Measurements from ENCODE around the gene SKOR1.

SKOR1 gene

DNA sequence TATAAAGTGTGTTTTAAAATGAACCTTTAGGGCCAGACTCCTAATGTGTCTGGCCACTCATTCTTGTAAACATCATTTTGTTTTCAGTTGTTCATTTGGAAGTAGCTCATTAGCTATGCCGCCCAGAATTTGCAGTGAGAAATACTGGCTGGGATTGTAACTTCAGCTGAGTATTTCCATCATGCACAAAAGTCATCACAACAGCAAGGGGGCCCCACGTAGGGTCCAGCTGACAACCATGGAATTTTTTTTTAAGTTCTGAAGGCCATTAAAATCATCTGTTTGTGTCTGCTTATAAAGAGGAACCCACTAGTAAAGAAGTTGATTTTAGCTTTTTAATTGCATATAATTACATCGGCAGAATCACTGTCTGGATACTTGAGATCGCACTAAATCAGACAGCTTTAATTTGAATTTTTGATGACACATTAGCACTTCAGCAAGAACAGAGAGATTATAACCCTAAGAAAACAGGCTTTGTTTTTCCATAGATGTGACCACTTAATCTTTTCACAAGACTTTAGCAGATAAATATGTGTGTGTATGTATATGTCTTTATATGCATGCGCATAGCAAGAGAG is 46.3 kb upstream of the SKOR1 start:
- TF ChIP-seq, protein P1, sequence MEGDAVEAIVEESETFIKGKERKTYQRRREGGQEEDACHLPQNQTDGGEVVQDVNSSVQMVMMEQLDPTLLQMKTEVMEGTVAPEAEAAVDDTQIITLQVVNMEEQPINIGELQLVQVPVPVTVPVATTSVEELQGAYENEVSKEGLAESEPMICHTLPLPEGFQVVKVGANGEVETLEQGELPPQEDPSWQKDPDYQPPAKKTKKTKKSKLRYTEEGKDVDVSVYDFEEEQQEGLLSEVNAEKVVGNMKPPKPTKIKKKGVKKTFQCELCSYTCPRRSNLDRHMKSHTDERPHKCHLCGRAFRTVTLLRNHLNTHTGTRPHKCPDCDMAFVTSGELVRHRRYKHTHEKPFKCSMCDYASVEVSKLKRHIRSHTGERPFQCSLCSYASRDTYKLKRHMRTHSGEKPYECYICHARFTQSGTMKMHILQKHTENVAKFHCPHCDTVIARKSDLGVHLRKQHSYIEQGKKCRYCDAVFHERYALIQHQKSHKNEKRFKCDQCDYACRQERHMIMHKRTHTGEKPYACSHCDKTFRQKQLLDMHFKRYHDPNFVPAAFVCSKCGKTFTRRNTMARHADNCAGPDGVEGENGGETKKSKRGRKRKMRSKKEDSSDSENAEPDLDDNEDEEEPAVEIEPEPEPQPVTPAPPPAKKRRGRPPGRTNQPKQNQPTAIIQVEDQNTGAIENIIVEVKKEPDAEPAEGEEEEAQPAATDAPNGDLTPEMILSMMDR (IDR thresholded peaks at IDR 0.05; ENCODE audit: low read depth, low read length), result no peak
- in situ Hi-C loops (cut with HindIII; ENCODE audit: low sequenced_read_pairs), result no loop called here
- DNase-seq (ENCODE audit: low read depth, low spot score), result no peak
- no peak overlapping the region for H3K4me3 ChIP-seq (ENCODE audit: low read depth, low read length)

DNA sequence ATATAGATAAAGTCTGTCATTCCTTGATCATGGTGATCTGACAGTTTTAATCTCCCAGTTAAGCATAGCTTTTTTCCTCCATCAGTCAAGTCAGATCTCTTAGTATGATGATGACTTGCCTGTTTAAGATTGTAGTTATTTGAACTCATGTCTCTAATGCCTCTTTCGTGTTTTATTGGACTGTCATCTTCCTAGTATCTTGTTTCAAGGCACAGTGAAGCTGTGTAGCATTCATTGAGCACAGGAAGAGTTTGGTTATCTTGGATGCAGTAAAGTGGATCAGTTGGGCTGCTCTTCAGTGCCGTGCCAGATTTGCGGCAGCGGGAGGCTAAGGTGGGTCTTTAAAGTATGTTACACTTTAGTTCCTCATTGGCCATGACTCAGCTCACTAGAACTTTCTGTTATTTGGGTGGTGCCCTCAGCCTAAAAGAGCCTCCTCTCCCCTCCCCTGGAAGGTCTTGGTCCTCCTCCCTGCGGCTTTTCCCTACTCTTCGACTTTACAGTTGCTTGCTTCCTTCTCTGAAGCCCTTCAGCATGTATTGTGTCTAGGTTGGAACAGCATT is 45.7 kb upstream of the SKOR1 start:
- in situ Hi-C loops (cut with HindIII; ENCODE audit: low sequenced_read_pairs), result no loop called here
- DNase-seq (ENCODE audit: low read depth, low spot score), result no peak
- TF ChIP-seq, protein P1 (IDR thresholded peaks at IDR 0.05; ENCODE audit: low read depth, low read length), result no peak
- no peak overlapping the region for H3K4me3 ChIP-seq (ENCODE audit: low read depth, low read length)

DNA sequence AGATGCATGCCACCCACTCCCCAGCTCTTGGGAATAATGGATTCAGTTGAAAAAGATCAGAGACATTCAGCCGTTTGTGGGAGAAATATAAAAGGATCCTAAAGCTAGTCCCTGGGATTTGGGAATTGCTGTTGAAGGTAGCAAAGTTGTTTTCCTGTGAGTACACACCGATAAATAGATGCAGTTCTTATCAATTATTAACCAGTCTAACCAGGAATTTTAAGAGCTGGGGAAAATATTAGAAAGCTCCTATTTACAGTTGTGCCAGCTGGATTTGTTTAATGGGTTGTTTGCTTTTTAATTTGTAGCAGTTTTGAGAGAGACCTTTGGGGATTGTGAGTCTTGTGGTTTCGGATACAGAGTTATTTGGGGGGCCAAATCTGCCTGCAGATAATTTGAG is 44.2 kb upstream of the SKOR1 start:
- in situ Hi-C loops (cut with HindIII; ENCODE audit: low sequenced_read_pairs), result no loop called here
- no peak for DNase-seq (ENCODE audit: low read depth, low spot score)
- TF ChIP-seq, protein P1 (IDR thresholded peaks at IDR 0.05; ENCODE audit: low read depth, low read length), result no peak
- no peak overlapping the region for H3K4me3 ChIP-seq (ENCODE audit: low read depth, low read length)

DNA sequence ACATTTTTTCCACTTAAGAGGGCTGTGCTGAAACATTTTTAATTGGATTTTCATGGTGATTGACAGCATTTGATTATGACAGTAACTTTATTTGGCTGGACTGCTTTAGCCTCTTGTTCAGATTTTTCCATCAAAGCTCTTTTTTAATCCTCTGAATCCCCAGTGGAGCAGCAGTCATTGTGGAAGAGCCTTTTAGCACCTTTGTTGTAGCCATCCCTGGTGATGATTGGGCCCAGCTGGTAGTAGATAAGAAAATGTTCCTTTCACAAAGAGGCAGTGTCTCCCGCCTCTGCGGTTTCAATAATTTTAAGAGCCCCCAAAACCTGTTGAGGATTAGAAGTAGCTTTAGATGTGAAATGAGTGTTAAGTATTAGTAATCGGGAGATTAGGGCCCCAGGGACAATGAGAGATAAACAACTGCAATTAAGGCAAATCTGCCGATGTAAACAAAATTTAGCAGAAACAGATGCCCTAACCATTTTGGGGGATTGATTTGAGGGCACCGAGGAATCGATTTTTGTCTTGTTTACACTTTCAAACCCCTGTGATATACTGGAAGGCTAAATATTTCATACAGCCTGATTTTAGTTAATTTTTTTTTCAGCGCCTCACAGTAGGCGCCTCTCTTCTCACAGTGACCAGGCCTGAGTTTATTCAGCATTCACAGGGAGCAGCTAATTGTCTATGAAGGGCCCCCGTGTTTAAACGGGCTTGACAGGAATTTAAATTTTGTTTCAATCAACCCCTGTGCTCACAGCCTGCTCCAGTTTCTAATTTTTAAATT is 43.2 kb upstream of the SKOR1 start:
- TF ChIP-seq, protein P1 (IDR thresholded peaks at IDR 0.05; ENCODE audit: low read depth, low read length), result no peak
- no peak for DNase-seq (ENCODE audit: low read depth, low spot score)
- in situ Hi-C loops (cut with HindIII; ENCODE audit: low sequenced_read_pairs), result no loop called here

DNA sequence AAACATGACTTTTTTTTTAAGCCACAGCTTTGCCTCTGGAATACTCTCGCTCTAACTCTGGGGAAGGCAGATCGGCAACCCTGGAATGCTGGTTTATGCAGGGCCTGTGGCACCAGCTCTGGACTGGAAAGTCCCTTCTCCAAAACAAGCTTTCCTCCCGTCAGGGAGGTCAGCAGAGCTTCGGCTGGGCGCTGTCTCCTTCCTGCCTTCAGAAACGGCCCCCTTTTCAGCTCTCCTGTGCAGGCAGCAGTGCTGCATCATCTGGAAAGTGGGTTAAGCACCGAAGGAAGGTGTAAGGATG is 42.7 kb upstream of the SKOR1 start:
- no peak for DNase-seq (ENCODE audit: low read depth, low spot score)
- no peak overlapping the region for H3K4me3 ChIP-seq (ENCODE audit: low read depth, low read length)
- in situ Hi-C loops (cut with HindIII; ENCODE audit: low sequenced_read_pairs), result no loop called here
- TF ChIP-seq, protein P1 (IDR thresholded peaks at IDR 0.05; ENCODE audit: low read depth, low read length), result no peak

More for the DNA sequence above, 43.2 kb upstream of the SKOR1 start:
- H3K4me3 ChIP-seq (ENCODE audit: low read depth, low read length), result no peak overlapping the region

DNA sequence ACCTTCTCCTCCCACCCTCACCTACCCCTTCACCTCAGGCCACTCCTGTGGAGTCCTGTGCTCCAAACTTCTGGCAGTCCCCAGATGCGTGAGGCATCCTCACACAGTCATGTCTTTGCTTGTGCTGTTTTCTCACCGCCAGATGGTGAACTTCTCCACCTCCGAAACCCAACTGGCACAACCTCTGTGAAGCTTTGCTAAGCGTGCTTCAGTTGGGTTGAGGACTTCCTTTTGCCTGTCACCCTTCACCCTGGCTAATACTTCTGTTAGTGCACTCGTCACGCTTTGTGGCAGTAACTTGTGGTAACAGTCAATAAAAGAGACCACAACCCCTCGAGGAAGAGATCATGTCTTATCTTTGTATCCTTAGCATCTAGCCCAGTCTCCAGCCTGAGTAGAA is 42.0 kb upstream of the SKOR1 start:
- no peak overlapping the region for H3K4me3 ChIP-seq (ENCODE audit: low read depth, low read length)
- in situ Hi-C loops (cut with HindIII; ENCODE audit: low sequenced_read_pairs), result no loop called here
- DNase-seq (ENCODE audit: low read depth, low spot score), result no peak
- TF ChIP-seq, protein P1 (IDR thresholded peaks at IDR 0.05; ENCODE audit: low read depth, low read length), result no peak
